IMR-90 (cell line): ENCODE results near the gene ZYX. TPM values are rescaled to one million over a fixed set of nuclear protein-coding genes. Genes with fewer than 3 reads are reported as not detected.

Source experiments
- ATAC-seq: fragments of 200-7000 bp; cut with Tn5 transposase; 2 replicates; pipeline ENCODE4 v1.9.1; 2020; ENCODE audit warnings: low read depth, mild to moderate bottlenecking, moderate library complexity
- BruUV-seq: library from RNA; stranded (reverse); fragments of 400-500 nt; replicated peaks from 2 replicates; lab custom pipeline; 2021; lab: Mats Ljungman, UMichigan
- CTCF ChIA-PET: fragments of 300-600 bp; formaldehyde crosslinking; extraction: SDS; loops from one replicate; lab custom pipeline; 2021; ENCODE audit warnings: antibody characterized with exemption; lab: Yijun Ruan, JAX
- POLR2A ChIA-PET: fragments of 300-600 bp; sonication (Branson Sonifier 250); formaldehyde crosslinking; loops from one replicate; lab custom pipeline; 2022; ENCODE audit warnings: antibody characterized with exemption; ENCODE audit not compliant: unreplicated experiment; lab: Charles Lee
- DNase-seq: peaks from one replicate; pipeline ENCODE4 v3.0.0; 2013
- H2AFZ ChIP-seq: replicated peaks from 2 replicates; pipeline ENCODE3; 2013; ENCODE audit warnings: low read length, mild to moderate bottlenecking; ENCODE audit not compliant: poor library complexity
- H2AK5ac ChIP-seq: 2 replicates; pipeline ENCODE4 v1.6.1; 2013; ENCODE audit warnings: low read depth, low read length, inconsistent platforms
- H2AK9ac ChIP-seq: replicated peaks from 2 replicates; pipeline ENCODE3; 2013; ENCODE audit warnings: mild to moderate bottlenecking, low read depth, low read length, moderate library complexity; ENCODE audit not compliant: poor library complexity
- H2BK120ac ChIP-seq: 2 replicates; pipeline ENCODE4 v1.6.1; 2013; ENCODE audit warnings: low read depth, low read length, inconsistent platforms
- H2BK15ac ChIP-seq: 3 replicates; pipeline ENCODE4 v1.6.1; 2013; ENCODE audit warnings: low read depth, low read length, inconsistent platforms
- H2BK20ac ChIP-seq: 2 replicates; pipeline ENCODE4 v1.6.1; 2013; ENCODE audit warnings: low read depth, mild to moderate bottlenecking, inconsistent platforms, low read length, moderate library complexity
- H2BK5ac ChIP-seq: 2 replicates; pipeline ENCODE4 v1.6.1; 2013; ENCODE audit warnings: mild to moderate bottlenecking, low read depth, low read length, inconsistent platforms; ENCODE audit not compliant: poor library complexity, severe bottlenecking
- H3K14ac ChIP-seq: replicated peaks from 2 replicates; pipeline ENCODE4 v1.6.1; 2013; ENCODE audit warnings: low read depth, low read length, inconsistent platforms
- H3K18ac ChIP-seq: 2 replicates; pipeline ENCODE4 v1.6.1; 2013; ENCODE audit warnings: low read depth, low read length, control low read depth
- H3K23ac ChIP-seq: 2 replicates; pipeline ENCODE4 v1.6.1; 2013; ENCODE audit warnings: low read depth, low read length, inconsistent platforms
- H3K27ac ChIP-seq: 2 replicates; pipeline ENCODE4 v1.5.1; 2013; ENCODE audit warnings: mild to moderate bottlenecking, control low read depth, low read length; ENCODE audit not compliant: insufficient read depth
- H3K27me3 ChIP-seq: 2 replicates; pipeline ENCODE4 v1.6.1; 2013; ENCODE audit warnings: low read length; ENCODE audit not compliant: control insufficient read depth, insufficient read depth
- H3K36me3 ChIP-seq: 2 replicates; pipeline ENCODE4 v1.6.1; 2013; ENCODE audit warnings: low read length, mixed read lengths; ENCODE audit not compliant: control insufficient read depth, insufficient read depth
- H3K4ac ChIP-seq: 2 replicates; pipeline ENCODE4 v1.6.1; 2013; ENCODE audit warnings: low read depth, low read length, inconsistent platforms
- H3K4me1 ChIP-seq: 2 replicates; pipeline ENCODE4 v1.6.1; 2013; ENCODE audit warnings: low read length, mixed read lengths; ENCODE audit not compliant: control insufficient read depth, insufficient read depth
- H3K4me2 ChIP-seq: 2 replicates; pipeline ENCODE4 v1.6.1; 2013; ENCODE audit warnings: low read depth, mild to moderate bottlenecking, control low read depth, low read length, moderate library complexity
- H3K4me3 ChIP-seq: 2 replicates; pipeline ENCODE4 v1.5.1; 2013; ENCODE audit warnings: low read depth, mild to moderate bottlenecking, control low read depth, low read length, moderate library complexity; ENCODE audit not compliant: insufficient read depth
- H3K56ac ChIP-seq: 2 replicates; pipeline ENCODE4 v1.6.1; 2013; ENCODE audit warnings: low read length, inconsistent platforms; ENCODE audit not compliant: insufficient read depth; ENCODE audit errors: extremely low read depth
- H3K79me1 ChIP-seq, 2 experiments: 2 replicates each; pipeline ENCODE4 v1.6.1; 2013; ENCODE audit warnings: low read length in 2 of 2, inconsistent platforms in 1 of 2, low read depth in 1 of 2
- H3K9ac ChIP-seq: 2 replicates; pipeline ENCODE4 v1.6.1; 2013; ENCODE audit warnings: low read depth, low read length, control low read depth
- H3K9me1 ChIP-seq: 2 replicates; pipeline ENCODE4 v1.6.1; 2013; ENCODE audit warnings: low read length, inconsistent platforms; ENCODE audit not compliant: insufficient read depth
- H3K9me3 ChIP-seq: 2 replicates; pipeline ENCODE4 v1.6.1; 2013; ENCODE audit warnings: low read length; ENCODE audit not compliant: control insufficient read depth, insufficient read depth
- H4K20me1 ChIP-seq: 2 replicates; pipeline ENCODE4 v1.6.1; 2013; ENCODE audit warnings: low read length, inconsistent platforms; ENCODE audit not compliant: insufficient read depth
- H4K5ac ChIP-seq: 2 replicates; pipeline ENCODE4 v1.6.1; 2013; ENCODE audit warnings: mild to moderate bottlenecking, low read depth, low read length, control low read depth
- H4K8ac ChIP-seq, 2 experiments: 2 replicates each; pipeline ENCODE4 v1.6.1; 2013; ENCODE audit warnings: low read depth in 2 of 2, low read length in 2 of 2, control low read depth in 1 of 2, inconsistent platforms in 1 of 2
- H4K91ac ChIP-seq: 2 replicates; pipeline ENCODE4 v1.6.1; 2013; ENCODE audit warnings: low read depth, low read length, inconsistent platforms; ENCODE audit not compliant: insufficient read depth
- BHLHE40 ChIP-seq: fragments of 150-350 bp; IDR thresholded peaks from 2 replicates; pipeline ENCODE4 v1.6.1; 2016; ENCODE audit warnings: mild to moderate bottlenecking, low read depth, low read length
- FOS ChIP-seq: fragments of 150-350 bp; IDR thresholded peaks from 2 replicates; pipeline ENCODE4 v1.6.1; 2016; ENCODE audit warnings: low read depth, low read length
- MAZ ChIP-seq: IDR thresholded peaks from 2 replicates; pipeline ENCODE4 v1.6.1; 2012; ENCODE audit warnings: low read depth, mild to moderate bottlenecking, low read length, improper control_type of control experiment, moderate library complexity, borderline replicate concordance
- MXI1 ChIP-seq: IDR thresholded peaks from 2 replicates; pipeline ENCODE4 v1.6.1; 2012; ENCODE audit warnings: low read depth, mild to moderate bottlenecking, low read length, moderate library complexity, borderline replicate concordance
- POLR2A ChIP-seq: IDR thresholded peaks from 2 replicates; pipeline ENCODE4 v1.6.1; 2012; ENCODE audit warnings: mild to moderate bottlenecking, low read depth, low read length
- RFX5 ChIP-seq: IDR thresholded peaks from 2 replicates; pipeline ENCODE4 v1.8.0; 2012; ENCODE audit warnings: low read depth, mild to moderate bottlenecking, low read length, moderate library complexity
- SMC3 ChIP-seq: fragments of 150-350 bp; IDR thresholded peaks from 2 replicates; pipeline ENCODE4 v1.6.1; 2016; ENCODE audit warnings: low read depth, mild to moderate bottlenecking, antibody characterized with exemption, low read length, moderate library complexity
- WGBS, 2 experiments: methylation state at CpG; one replicate each; pipeline versions ENCODE4 v1.1.5 to v1.1.7; 2013; ENCODE audit warnings: missing lambda C conversion rate in 2 of 2; ENCODE audit not compliant: insufficient read length in 1 of 2; ENCODE audit errors: extremely low coverage in 2 of 2; 5-methylcytosine and 5-hydroxymethylcytosine counted together
- dilution Hi-C: fragments of 300-500 bp; cut with HindIII; formaldehyde crosslinking; loops from one replicate; pipeline ENCODE4 v1.14.3; 2018; ENCODE audit warnings: low sequenced_read_pairs; ENCODE audit not compliant: unreplicated experiment
- in situ Hi-C: fragments of 300-500 bp; cut with MboI; formaldehyde crosslinking; loops from 3 replicates; pipeline ENCODE4 v1.14.3; 2019; ENCODE audit warnings: low sequenced_read_pairs, inconsistent platforms, mixed read lengths
- intact Hi-C: fragments of 100-400 bp; cut with micrococcal nuclease; formaldehyde crosslinking; loops from 2 replicates; pipeline ENCODE4 v1.10.0; 2022
- polyA plus RNA-seq, 3 experiments: library from polyadenylated mRNA; depleted of rRNA; stranded (reverse); fragments of >200 nt; gene quantifications; 2 replicates each; pipeline ENCODE4 v1.2.3, GENCODE V29; 2012; ENCODE audit warnings: low replicate concordance in 1 of 3
- total RNA-seq: library from RNA; depleted of rRNA; stranded (reverse); fragments of >200 nt; gene quantifications from 2 replicates; pipeline ENCODE4 v1.2.3, GENCODE V29; 2012

ZYX gene
- total and polyA plus RNA-seq, 2 of the 4 experiments (the other 2 are of a cell fraction), result 22.6 to 334 TPM

- peak overlapping the region; percentile 53 for H3K4me2 ChIP-seq
- ChIA-PET CTCF (no interaction called here), POLR2A (no interaction called here)
- in situ Hi-C loops (no loop called here), dilution Hi-C loops (no loop called here), intact Hi-C loops (no loop called here)
- peak overlapping the region; percentile 63; the same call in 1 of the 2 replicates for H3K23ac ChIP-seq
- no peaks in the 10 kb centered on the region for H3K27me3 ChIP-seq
- peaks cover 50% of the 10 kb centered on the region for H3K4me1 ChIP-seq
- H3K4me3 ChIP-seq, result no peak overlapping the region
- DNase-seq, result no peak
- H3K9ac ChIP-seq, result peak overlapping the region; percentile 12; the same call in 1 of the 2 replicates
- peaks cover 37% of the 10 kb centered on the region for H3K9me1 ChIP-seq
- TF ChIP-seq FOS (no peak), RFX5 (no peak), SMC3 (no peak), MXI1 (no peak), POLR2A (no peak), BHLHE40 (no peak), MAZ (peak; percentile 11; the same call in 1 of the 2 replicates)
- H2AFZ ChIP-seq, result peak overlapping the region; percentile 37
- H3K18ac ChIP-seq, result no peak overlapping the region
- H3K56ac ChIP-seq, result no peak overlapping the region
- 91% methylated on average over 5 of the region's 19 CpGs; no CpG with 5 or more reads in 1 of the 2 experiments for WGBS, 2 experiments
- H2AK9ac ChIP-seq, result peak overlapping the region; percentile 76
- H3K4ac ChIP-seq, result no peak overlapping the region
- peaks cover 94% of the 10 kb centered on the region for H4K20me1 ChIP-seq
- H3K79me1 ChIP-seq, result peaks cover 24 to 72% of the 10 kb centered on the region in 2 experiments; a peak in 3 of 4 replicates
- H3K27ac ChIP-seq, result no peak overlapping the region
- no peak overlapping the region for H2BK120ac ChIP-seq
- peak overlapping the region; percentile 64 for H2BK5ac ChIP-seq
- H3K14ac ChIP-seq, result peak overlapping the region; percentile 53; the same call in 1 of the 2 replicates
- H2AK5ac ChIP-seq, result no peak overlapping the region; the same call in 1 of the 2 replicates
- no peak for ATAC-seq
- H4K5ac ChIP-seq, result no peak overlapping the region
- H3K9me3 ChIP-seq, result no peaks in the 10 kb centered on the region
- H3K36me3 ChIP-seq, result peaks cover 85% of the 10 kb centered on the region
- H2BK20ac ChIP-seq, result no peak overlapping the region
- BruUV-seq, result no TSS peak
- H2BK15ac ChIP-seq, result no peak overlapping the region
- no peak overlapping the region for H4K8ac ChIP-seq
- no peak overlapping the region for H4K91ac ChIP-seq
Observed at GRCh38 chr7:143385891-143386781, 5.0 kb downstream of the ZYX start.
